Keratinocyte (primary cell): ENCODE data around the gene QRICH1. TPM values are rescaled to one million over a fixed set of nuclear protein-coding genes. Genes with fewer than 3 reads are reported as not detected.

Experiments used
- DNase-seq: peaks from one replicate; pipeline ENCODE4 v3.0.0-alpha.2; 2011; ENCODE audit warnings: low read depth, missing footprints, low spot score
- FAIRE-seq: peaks from 2 replicates; lab custom pipeline; 2011; peaks lifted over from hg19 to GRCh38; lab: Jason Lieb, UNC
- H2AFZ ChIP-seq: 2 replicates; pipeline ENCODE4 v1.6.0; 2012; ENCODE audit warnings: low read length, control low read depth, inconsistent platforms; ENCODE audit not compliant: control insufficient read depth
- H3K27ac ChIP-seq: 2 replicates; pipeline ENCODE4 v1.5.1; 2011; ENCODE audit warnings: low read length; ENCODE audit not compliant: control insufficient read depth, insufficient read depth
- H3K27me3 ChIP-seq: 3 replicates; pipeline ENCODE4 v1.6.0; 2011; ENCODE audit warnings: low read length; ENCODE audit not compliant: control insufficient read depth, insufficient read depth; ENCODE audit errors: extremely low read depth
- H3K36me3 ChIP-seq, 2 experiments: 2 replicates in 1 of 2; 3 replicates in 1 of 2; pipeline ENCODE4 v1.5.1; 2011; ENCODE audit warnings: low read length in 2 of 2, mild to moderate bottlenecking in 1 of 2; ENCODE audit not compliant: control insufficient read depth in 2 of 2, insufficient read depth in 2 of 2; ENCODE audit errors: extremely low read depth in 1 of 2
- H3K4me1 ChIP-seq: 3 replicates; pipeline ENCODE4 v1.5.1; 2011; ENCODE audit warnings: low read length; ENCODE audit not compliant: control insufficient read depth, insufficient read depth; ENCODE audit errors: extremely low read depth
- H3K4me2 ChIP-seq: 3 replicates; pipeline ENCODE4 v1.6.0; 2011; ENCODE audit warnings: low read depth, low read length; ENCODE audit not compliant: control insufficient read depth, insufficient read depth; ENCODE audit errors: extremely low read depth
- H3K4me3 ChIP-seq, 3 experiments: fragments of 200-600 bp in 1 of 3; sonication (generic) in 1 of 3; 2 replicates in 2 of 3; 3 replicates in 1 of 3; pipeline ENCODE4 v1.5.1; 2011 to 2016; ENCODE audit warnings: low read length in 3 of 3, mild to moderate bottlenecking in 3 of 3, control low read depth in 2 of 3, inconsistent platforms in 1 of 3, low read depth in 1 of 3, mixed read lengths in 1 of 3, mixed run types in 1 of 3, moderate library complexity in 1 of 3; ENCODE audit not compliant: control insufficient read depth in 2 of 3, insufficient read depth in 2 of 3; ENCODE audit errors: extremely low read depth in 1 of 3
- H3K79me2 ChIP-seq: 2 replicates; pipeline ENCODE4 v1.6.0; 2012; ENCODE audit warnings: low read length; ENCODE audit not compliant: control insufficient read depth, insufficient read depth
- H3K9ac ChIP-seq: 3 replicates; pipeline ENCODE4 v1.6.0; 2011; ENCODE audit warnings: low read length; ENCODE audit not compliant: control insufficient read depth, insufficient read depth; ENCODE audit errors: extremely low read depth
- H3K9me1 ChIP-seq: 3 replicates; pipeline ENCODE4 v1.6.0; 2011; ENCODE audit warnings: low read length; ENCODE audit not compliant: control insufficient read depth, insufficient read depth; ENCODE audit errors: extremely low read depth
- H3K9me3 ChIP-seq: 2 replicates; pipeline ENCODE4 v1.5.1; 2012; ENCODE audit warnings: low read depth, low read length; ENCODE audit not compliant: control insufficient read depth
- H4K20me1 ChIP-seq: 3 replicates; pipeline ENCODE4 v1.6.0; 2011; ENCODE audit warnings: low read length; ENCODE audit not compliant: control insufficient read depth, insufficient read depth; ENCODE audit errors: extremely low read depth
- CTCF ChIP-seq, 3 experiments: IDR thresholded peaks in 1 of 3; conservative IDR thresholded peaks in 1 of 3; optimal IDR thresholded peaks in 1 of 3; 2 replicates in 2 of 3; 3 replicates in 1 of 3; pipeline versions ENCODE3 to v1.5.1; 2011; ENCODE audit warnings: low read length in 3 of 3, mild to moderate bottlenecking in 3 of 3, moderate library complexity in 2 of 3, control low read depth in 1 of 3, inconsistent platforms in 1 of 3; ENCODE audit not compliant: insufficient read depth in 2 of 3; ENCODE audit errors: extremely low read depth in 1 of 3
- EZH2 ChIP-seq: IDR thresholded peaks from one replicate; pipeline ENCODE4 v1.6.1; 2012; ENCODE audit warnings: inconsistent platforms, mild to moderate bottlenecking, low read length, moderate library complexity
- dilution Hi-C: fragments of 300-500 bp; cut with MboI; formaldehyde crosslinking; loops from one replicate; pipeline ENCODE4 v1.7.0; 2020; ENCODE audit warnings: low sequenced_read_pairs; ENCODE audit not compliant: extremely low pct_ligation_motif_present
- polyA plus RNA-seq, 5 experiments: library from polyadenylated mRNA; depleted of rRNA in 3 of 5; stranded (reverse) in 3 of 5; stranded (forward) in 1 of 5; unstranded in 1 of 5; fragments of >200 nt; gene quantifications; 1 replicate in 1 of 5; 2 replicates in 3 of 5; 3 replicates in 1 of 5; pipeline versions ENCODE4 v1.2.1 to v1.2.3, GENCODE V29; 2011 to 2012; ENCODE audit warnings: missing spikeins in 2 of 5, low read depth in 1 of 5, low replicate concordance in 1 of 5

QRICH1 gene
- polyA plus RNA-seq, 1 donor (not counting 4 experiments of a cell fraction or from before 2014, with no cell fraction given), result 60.4 TPM

- no peak for DNase-seq
- Histone ChIP-seq H3K9me1 (no peaks in the 10 kb centered on the region), H3K27me3 (no peaks in the 10 kb centered on the region), H2AFZ (no peak overlapping the region), H3K27ac (no peak overlapping the region), H3K79me2 (no peaks in the 10 kb centered on the region), H3K4me2 (no peak overlapping the region), H3K36me3 (peaks cover 26 to 41% of the 10 kb centered on the region in 2 experiments), H3K4me3 (no peak overlapping the region), H4K20me1 (no peaks in the 10 kb centered on the region), H3K9ac (no peak overlapping the region), H3K9me3 (no peaks in the 10 kb centered on the region), H3K4me1 (no peaks in the 10 kb centered on the region)
- TF ChIP-seq EZH2 (no peak), CTCF (optimal IDR thresholded peaks at IDR 0.05 in 1 of 3, IDR thresholded peaks at IDR 0.05 in 1 of 3, conservative IDR thresholded peaks at IDR 0.05 in 1 of 3; ENCODE audit: extremely low read depth in 1 of 3, insufficient read depth in 2 of 3, low read length in 3 of 3) (no peak)
- no peak for FAIRE-seq
- dilution Hi-C loops, result no loop called here
These were observed 58.6 kb downstream of the QRICH1 start for GRCh38 chr3:49035281-49035680.

GRCh38 chr3:49034650-49035049 is 59.2 kb downstream of the QRICH1 start:
- DNase-seq, result no peak
- no peak for FAIRE-seq
- peaks cover 26 to 41% of the 10 kb centered on the region in 2 experiments for H3K36me3 ChIP-seq

More at GRCh38 chr3:49034650-49035049, 59.2 kb downstream of the QRICH1 start:
- H3K27me3 ChIP-seq, result no peaks in the 10 kb centered on the region
- no peaks in the 10 kb centered on the region for H4K20me1 ChIP-seq
- H3K27ac ChIP-seq, result no peak overlapping the region
- H2AFZ ChIP-seq, result no peak overlapping the region
- TF ChIP-seq CTCF (optimal IDR thresholded peaks at IDR 0.05 in 1 of 3, IDR thresholded peaks at IDR 0.05 in 1 of 3, conservative IDR thresholded peaks at IDR 0.05 in 1 of 3; ENCODE audit: extremely low read depth in 1 of 3, insufficient read depth in 2 of 3, low read length in 3 of 3), result no peak
- TF ChIP-seq EZH2, result no peak
- dilution Hi-C loops, result no loop called here
- no peak overlapping the region for H3K9ac ChIP-seq
- H3K4me3 ChIP-seq, result no peak overlapping the region
- no peaks in the 10 kb centered on the region for H3K9me1 ChIP-seq
- no peaks in the 10 kb centered on the region for H3K4me1 ChIP-seq
- no peaks in the 10 kb centered on the region for H3K9me3 ChIP-seq
- H3K4me2 ChIP-seq, result no peak overlapping the region
- no peaks in the 10 kb centered on the region for H3K79me2 ChIP-seq
